ENCODE data around the gene RPS6KA2.
"Not testable (repeated sequence)": the region's sequence is repeated elsewhere in the genome, so short reads cannot be mapped to it uniquely, and the experiment has no call there.

Gene RPS6KA2

GRCh38 chr6:166366921-166367320 lies 260.1 kb downstream of the RPS6KA2 start:
- H3K27ac ChIP-seq = no peak overlapping the region
- TF ChIP-seq, protein P1, sequence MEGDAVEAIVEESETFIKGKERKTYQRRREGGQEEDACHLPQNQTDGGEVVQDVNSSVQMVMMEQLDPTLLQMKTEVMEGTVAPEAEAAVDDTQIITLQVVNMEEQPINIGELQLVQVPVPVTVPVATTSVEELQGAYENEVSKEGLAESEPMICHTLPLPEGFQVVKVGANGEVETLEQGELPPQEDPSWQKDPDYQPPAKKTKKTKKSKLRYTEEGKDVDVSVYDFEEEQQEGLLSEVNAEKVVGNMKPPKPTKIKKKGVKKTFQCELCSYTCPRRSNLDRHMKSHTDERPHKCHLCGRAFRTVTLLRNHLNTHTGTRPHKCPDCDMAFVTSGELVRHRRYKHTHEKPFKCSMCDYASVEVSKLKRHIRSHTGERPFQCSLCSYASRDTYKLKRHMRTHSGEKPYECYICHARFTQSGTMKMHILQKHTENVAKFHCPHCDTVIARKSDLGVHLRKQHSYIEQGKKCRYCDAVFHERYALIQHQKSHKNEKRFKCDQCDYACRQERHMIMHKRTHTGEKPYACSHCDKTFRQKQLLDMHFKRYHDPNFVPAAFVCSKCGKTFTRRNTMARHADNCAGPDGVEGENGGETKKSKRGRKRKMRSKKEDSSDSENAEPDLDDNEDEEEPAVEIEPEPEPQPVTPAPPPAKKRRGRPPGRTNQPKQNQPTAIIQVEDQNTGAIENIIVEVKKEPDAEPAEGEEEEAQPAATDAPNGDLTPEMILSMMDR (conservative IDR thresholded peaks at IDR 0.05; ENCODE audit: low read depth) = no peak
- POLR2A ChIA-PET (ENCODE audit: low non-redundant PET) = interaction anchor here (0.5 kb wide), 1 partner anchor 8 kb away, joined by 8 read pairs; no protein-coding TSS in a partner anchor
- CTCF ChIA-PET = no interaction called here
- DNase-seq (ENCODE audit: low spot score) = no peak

DNA sequence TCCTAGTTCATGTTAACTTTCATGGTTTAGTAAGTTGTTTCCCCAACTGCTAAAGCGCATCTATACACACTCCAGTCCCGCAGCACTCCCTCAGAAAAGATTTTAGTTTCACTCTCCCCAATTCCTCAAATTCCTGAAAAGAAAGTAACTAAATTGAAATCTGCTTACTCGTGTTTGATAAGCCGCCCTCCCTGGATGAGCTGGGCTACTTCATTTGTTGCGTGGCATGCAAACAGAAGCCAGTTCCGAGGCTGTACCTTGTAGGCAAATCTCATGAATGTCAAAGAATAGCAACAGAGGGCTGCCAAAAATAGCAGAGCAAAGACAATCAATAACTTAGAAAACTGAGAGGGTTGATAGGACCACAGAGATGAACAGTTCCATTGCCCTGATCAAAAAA lies 261.2 kb downstream of the RPS6KA2 start:
- H3K27ac ChIP-seq = no peak overlapping the region
- no peak for DNase-seq (ENCODE audit: low spot score)
- POLR2A ChIA-PET (ENCODE audit: low non-redundant PET) = no interaction called here
- CTCF ChIA-PET = interaction anchor here (0.7 kb wide), 2 partner anchors 640 to 760 kb away, joined by 3 to 5 read pairs; no protein-coding TSS in a partner anchor
- TF ChIP-seq, protein P1 (conservative IDR thresholded peaks at IDR 0.05; ENCODE audit: low read depth) = no peak

DNA sequence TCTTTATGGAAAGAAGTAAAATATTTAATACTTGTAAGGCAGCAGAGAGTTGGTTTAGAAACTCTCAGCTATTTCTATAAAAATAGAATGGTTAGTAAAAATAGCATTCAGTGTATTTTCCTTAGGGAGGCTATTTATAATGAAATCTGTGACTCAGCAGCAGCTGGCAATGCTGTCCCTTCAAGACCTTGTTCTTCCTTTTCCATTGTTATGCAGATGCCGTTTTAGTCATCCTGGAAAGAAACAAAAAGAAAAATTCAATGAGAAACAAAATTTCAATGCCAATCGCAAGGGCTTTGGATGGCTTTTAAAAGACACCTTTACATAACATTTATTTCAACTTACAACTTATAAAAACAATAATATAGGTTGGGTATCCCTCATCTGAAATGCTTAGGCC lies 261.8 kb downstream of the RPS6KA2 start:
- POLR2A ChIA-PET (ENCODE audit: low non-redundant PET) = no interaction called here
- H3K27ac ChIP-seq = no peak overlapping the region
- DNase-seq (ENCODE audit: low spot score) = no peak
- TF ChIP-seq, protein P1 (conservative IDR thresholded peaks at IDR 0.05; ENCODE audit: low read depth) = no peak
- CTCF ChIA-PET = no interaction called here

DNA sequence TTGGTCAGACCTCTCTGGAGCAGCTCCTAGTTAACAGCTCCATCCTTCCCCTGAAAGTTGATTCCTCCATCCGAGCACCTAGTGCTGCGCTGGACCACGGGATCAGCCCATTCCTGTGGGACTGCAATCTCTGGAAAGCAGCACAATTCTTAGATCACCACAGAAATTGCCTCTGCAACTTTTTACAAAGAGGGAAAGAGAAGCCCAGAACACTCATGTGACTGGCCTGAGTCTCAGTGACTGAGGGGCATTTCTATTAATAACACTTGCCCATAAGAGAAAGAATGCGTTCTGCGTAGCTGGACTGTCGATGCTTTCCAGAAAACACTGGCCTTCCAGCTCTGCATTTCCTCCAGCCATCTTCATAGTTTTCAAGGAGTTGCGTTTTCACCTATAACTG lies 262.6 kb downstream of the RPS6KA2 start:
- DNase-seq (ENCODE audit: low spot score) = no peak
- TF ChIP-seq, protein P1 (conservative IDR thresholded peaks at IDR 0.05; ENCODE audit: low read depth) = no peak
- H3K27ac ChIP-seq = no peak overlapping the region
- POLR2A ChIA-PET (ENCODE audit: low non-redundant PET) = no interaction called here
- CTCF ChIA-PET = no interaction called here

DNA sequence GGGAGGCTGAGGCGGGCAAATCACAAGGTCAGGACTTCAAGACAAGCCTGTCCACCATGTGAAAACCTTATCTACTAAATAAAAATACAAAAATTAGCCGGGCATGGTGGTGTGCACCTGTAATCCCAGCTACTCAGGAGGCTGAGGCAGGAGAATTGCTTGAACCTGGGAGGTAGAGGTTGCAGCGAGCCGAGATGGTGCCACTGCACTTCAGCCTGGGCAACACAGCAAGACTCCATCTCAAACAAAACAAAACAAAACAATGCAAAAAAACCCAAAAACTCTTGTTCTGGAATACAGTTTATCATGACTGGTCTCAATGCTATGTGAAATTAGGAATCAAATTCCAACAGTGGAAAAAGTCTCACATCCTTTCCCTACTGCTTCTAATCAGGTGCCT lies 264.6 kb downstream of the RPS6KA2 start:
- H3K27ac ChIP-seq; CTCF ChIA-PET; POLR2A ChIA-PET (ENCODE audit: low non-redundant PET): not testable (repeated sequence)

DNA sequence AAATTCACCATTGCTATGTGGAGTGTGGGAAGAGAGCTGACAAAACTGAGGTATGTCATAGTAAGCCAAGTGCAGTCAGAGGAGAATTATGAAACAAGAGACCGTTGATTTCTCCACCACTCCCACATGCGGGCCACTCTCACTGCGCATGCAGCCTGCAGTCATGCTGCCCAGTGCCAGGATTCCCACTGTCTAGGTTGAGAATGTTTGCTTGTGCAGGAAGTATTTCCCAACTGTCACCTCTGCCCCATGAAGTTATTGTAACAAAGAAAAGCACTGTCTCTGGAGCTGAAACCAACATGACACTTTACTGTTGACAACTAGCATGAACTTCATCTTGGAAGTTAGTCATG lies 266.0 kb downstream of the RPS6KA2 start:
- ChIA-PET POLR2A (ENCODE audit: low non-redundant PET) (no interaction called here), CTCF (interaction anchor here (1.4 kb wide), 1 partner anchor 20 kb away, joined by 3 read pairs; no protein-coding TSS in a partner anchor)
- DNase-seq (ENCODE audit: low spot score) = peak; percentile 22
- TF ChIP-seq, protein P1 (conservative IDR thresholded peaks at IDR 0.05; ENCODE audit: low read depth) = no peak
- H3K27ac ChIP-seq = peak overlapping the region; percentile 72

More for the DNA sequence above, 264.6 kb downstream of the RPS6KA2 start:
- DNase-seq (ENCODE audit: low spot score) = not testable (repeated sequence)

- ChIA-PET POLR2A (ENCODE audit: low non-redundant PET) (no interaction called here), CTCF (interaction anchor here (0.6 to 1.4 kb wide), 2 partner anchors 21 to 196 kb away, joined by 3 read pairs; no protein-coding TSS in a partner anchor)
- H3K27ac ChIP-seq = peak overlapping the region; percentile 72
- DNase-seq (ENCODE audit: low spot score) = peak; percentile 18
- TF ChIP-seq, protein P1 (conservative IDR thresholded peaks at IDR 0.05; ENCODE audit: low read depth) = no peak
Measured at GRCh38 chr6:166360243-166361076, 266.6 kb downstream of the RPS6KA2 start.

Measured in RWPE1 (cell line).